K562 (cell line): ENCODE measurements around the gene TULP4. TPM values are rescaled to one million over a fixed set of nuclear protein-coding genes. Genes with fewer than 3 reads are reported as not detected.
A peak's percentile ranks its signal among the peaks of the same experiment; 100 is the strongest.

Source experiments
- ATAC-seq: fragments of 200-7000 bp; cut with Tn5 transposase; 3 replicates; pipeline ENCODE4 v1.9.1; 2020; ENCODE audit warnings: moderate library complexity
- BruUV-seq: library from RNA; stranded (reverse); fragments of 400-500 nt; replicated peaks from 2 replicates; lab custom pipeline; 2021; lab: Mats Ljungman, UMichigan
- CTCF ChIA-PET: fragments of 300-600 bp; formaldehyde crosslinking; extraction: SDS; loops from one replicate; lab custom pipeline; 2021; ENCODE audit warnings: low intra/inter-chr PET ratio; lab: Yijun Ruan, JAX
- POLR2A ChIA-PET: fragments of 300-600, 350-650 bp; sonication (Branson Sonifier 250); formaldehyde crosslinking; extraction: SDS; loops from one replicate; lab custom pipeline; 2021; ENCODE audit warnings: antibody characterized with exemption, inconsistent platforms; lab: Yijun Ruan, JAX
- DNase-seq, 4 experiments: peaks; one replicate each; pipeline versions ENCODE4 v3.0.0 to v3.0.0-alpha.2; 2011 to 2018; ENCODE audit warnings: low spot score in 3 of 4, mixed read lengths in 3 of 4; ENCODE audit errors: extremely low read depth in 1 of 4
- FAIRE-seq: peaks from 2 replicates; lab custom pipeline; 2011; peaks lifted over from hg19 to GRCh38; lab: Jason Lieb, UNC
- H2AFZ ChIP-seq: 2 replicates; pipeline ENCODE4 v1.6.0; 2011; ENCODE audit warnings: low read depth, low read length, control low read depth, inconsistent platforms
- H3K27ac ChIP-seq: fragments of 200-600 bp; 3 replicates; pipeline ENCODE4 v1.8.0; 2011; ENCODE audit warnings: low read depth, mild to moderate bottlenecking, control low read depth, inconsistent platforms, low read length, moderate library complexity, mixed read lengths; ENCODE audit errors: extremely low read depth
- H3K27me3 ChIP-seq, 2 experiments: fragments of 300-600 bp in 1 of 2; 2 replicates in 1 of 2; 3 replicates in 1 of 2; pipeline versions ENCODE4 v1.6.0 to v1.8.0; 2011; ENCODE audit warnings: inconsistent platforms in 2 of 2, low read length in 2 of 2, mild to moderate bottlenecking in 1 of 2, mixed read lengths in 1 of 2, moderate library complexity in 1 of 2; ENCODE audit not compliant: control insufficient read depth in 2 of 2, insufficient read depth in 2 of 2
- H3K36me3 ChIP-seq: fragments of 300-600 bp; 3 replicates; pipeline ENCODE4 v1.8.0; 2011; ENCODE audit warnings: mild to moderate bottlenecking, low read length, inconsistent platforms; ENCODE audit not compliant: control insufficient read depth, insufficient read depth
- H3K4me1 ChIP-seq, 2 experiments: fragments of 200-600 bp in 1 of 2; replicated peaks in 1 of 2; 2 replicates in 1 of 2; 3 replicates in 1 of 2; pipeline versions ENCODE4 v1.5.1 to v1.8.0; 2011; ENCODE audit warnings: inconsistent platforms in 2 of 2, low read length in 2 of 2, mild to moderate bottlenecking in 1 of 2, mixed read lengths in 1 of 2, moderate library complexity in 1 of 2; ENCODE audit not compliant: control insufficient read depth in 2 of 2, insufficient read depth in 2 of 2
- H3K4me2 ChIP-seq: 2 replicates; pipeline ENCODE4 v1.6.1; 2011; ENCODE audit warnings: low read length, control low read depth, inconsistent platforms, mixed read lengths; ENCODE audit not compliant: insufficient read depth
- H3K4me3 ChIP-seq: fragments of 200-600 bp; sonication (generic), shearing (Covaris generic); 2 replicates; pipeline ENCODE4 v1.5.1; 2016; ENCODE audit warnings: control low read depth, inconsistent platforms
- H3K79me2 ChIP-seq: fragments of 200-600 bp; 3 replicates; pipeline ENCODE4 v1.8.0; 2011; ENCODE audit warnings: low read length, inconsistent platforms; ENCODE audit not compliant: control insufficient read depth, insufficient read depth
- H3K9ac ChIP-seq, 2 experiments: 2 replicates each; pipeline versions ENCODE4 v1.6.0 to v1.6.1; 2011; ENCODE audit warnings: low read depth in 2 of 2, low read length in 2 of 2, control low read depth in 1 of 2, inconsistent platforms in 1 of 2, mild to moderate bottlenecking in 1 of 2, mixed read lengths in 1 of 2; ENCODE audit not compliant: insufficient read depth in 1 of 2
- H3K9me1 ChIP-seq: one replicate; pipeline ENCODE4 v1.6.0; 2011; ENCODE audit warnings: inconsistent platforms, mild to moderate bottlenecking, low read length, moderate library complexity; ENCODE audit not compliant: control insufficient read depth, insufficient read depth
- H3K9me3 ChIP-seq: replicated peaks from 2 replicates; pipeline ENCODE4 v1.5.1; 2011; ENCODE audit warnings: low read depth, low read length, inconsistent platforms; ENCODE audit not compliant: control insufficient read depth, insufficient read depth
- H4K20me1 ChIP-seq: replicated peaks from 2 replicates; pipeline ENCODE4 v1.6.1; 2011; ENCODE audit warnings: low read length, inconsistent platforms, mixed read lengths; ENCODE audit not compliant: control insufficient read depth, insufficient read depth
- ATF6 ChIP-seq: sonication (generic); formaldehyde crosslinking; IDR thresholded peaks from 2 replicates; pipeline ENCODE4 v1.4.0; 2020; ENCODE audit warnings: mild to moderate bottlenecking, missing genetic modification reagents
- BRF2 ChIP-seq: IDR thresholded peaks from 3 replicates; pipeline ENCODE4 v1.6.1; 2011; ENCODE audit warnings: borderline replicate concordance, mild to moderate bottlenecking; ENCODE audit not compliant: insufficient read length, insufficient read depth
- CBX8 ChIP-seq: fragments of 200-600 bp; sonication (generic); IDR thresholded peaks from 2 replicates; pipeline ENCODE4 v1.6.1; 2012; ENCODE audit warnings: borderline replicate concordance, mixed run types, low read depth, mild to moderate bottlenecking, moderate library complexity, mixed read lengths, low read length, control low read depth, inconsistent platforms; ENCODE audit not compliant: poor library complexity, severe bottlenecking; ENCODE audit errors: extremely low read depth
- FOXO4 ChIP-seq: fragments of 450-650 bp; formaldehyde crosslinking; IDR thresholded peaks from 2 replicates; pipeline ENCODE4 v1.4.0; 2020; ENCODE audit warnings: mild to moderate bottlenecking, moderate library complexity
- MYBL2 ChIP-seq, 2 experiments: fragments of 450-650 bp in 1 of 2; sonication (generic) in 1 of 2; formaldehyde crosslinking in 1 of 2; IDR thresholded peaks; 2 replicates each; pipeline versions ENCODE4 v1.6.1 to v1.8.1; 2017 to 2022; ENCODE audit warnings: borderline replicate concordance in 1 of 2, inconsistent platforms in 1 of 2, low read depth in 1 of 2, mild to moderate bottlenecking in 1 of 2, missing genetic modification reagents in 1 of 2, moderate library complexity in 1 of 2
- PYGO2 ChIP-seq: fragments of 450-650 bp; IDR thresholded peaks from 2 replicates; pipeline ENCODE4 v1.6.1; 2016; ENCODE audit warnings: mild to moderate bottlenecking, missing genetic modification characterization, moderate library complexity, missing compliant biosample characterization
- SMAD2 ChIP-seq: fragments of 150-350 bp; IDR thresholded peaks from 2 replicates; pipeline ENCODE4 v1.6.1; 2014; ENCODE audit warnings: low read depth, mild to moderate bottlenecking, low read length
- TFAP4 ChIP-seq: sonication (generic); formaldehyde crosslinking; IDR thresholded peaks from 2 replicates; pipeline ENCODE4 v1.8.0; 2022; ENCODE audit warnings: missing genetic modification reagents, mild to moderate bottlenecking, moderate library complexity, borderline replicate concordance
- ZNF609 ChIP-seq: sonication (generic); formaldehyde crosslinking; IDR thresholded peaks from 2 replicates; pipeline ENCODE4 v1.8.1; 2023; ENCODE audit warnings: missing genetic modification reagents, mild to moderate bottlenecking, borderline replicate concordance
- WGBS: fragments of 100-300 bp; shearing (Covaris generic); methylation state at CpG from one replicate; pipeline ENCODE4 v1.1.6; 2016; ENCODE audit warnings: low coverage, mixed read lengths; ENCODE audit not compliant: insufficient coverage; ENCODE audit errors: missing lambda C conversion rate; 5-methylcytosine and 5-hydroxymethylcytosine counted together
- in situ Hi-C: fragments of 300-500 bp; cut with MboI; formaldehyde crosslinking; loops from 4 replicates; pipeline ENCODE4 v1.15.0; 2018; ENCODE audit warnings: inconsistent platforms, mixed read lengths
- intact Hi-C: fragments of 100-400 bp; cut with micrococcal nuclease; formaldehyde crosslinking; loops from 2 replicates; pipeline ENCODE4 v1.14.2; 2022
- polyA plus RNA-seq, 8 experiments: library from polyadenylated mRNA; depleted of rRNA in 4 of 8; stranded (reverse) in 5 of 8; unstranded in 3 of 8; fragments of >200 nt; fragmentation: Nextera tagmentation in 2 of 8; fragmentation: Illumina TruSeq in 1 of 8; extraction: Ambion mirVana in 2 of 8; extraction: Trizol in 1 of 8; gene quantifications; 2 replicates each; pipeline versions ENCODE4 v1.2.1 to v1.2.3, GENCODE V29; 2011 to 2014; ENCODE audit warnings: inconsistent platforms in 1 of 8, missing spikeins in 1 of 8
- total RNA-seq, 7 experiments: library from RNA; depleted of rRNA in 6 of 7; stranded (reverse); fragments of >200 nt in 6 of 7; fragmentation: Illumina TruSeq in 2 of 7; extraction: Trizol in 2 of 7; gene quantifications; 2 replicates each; pipeline versions ENCODE4 v1.2.1 to v1.2.3, GENCODE V29; 2011 to 2021; ENCODE audit warnings: low replicate concordance in 1 of 7

Gene TULP4
- total and polyA plus RNA-seq, 9 of the 15 experiments (the other 6 are each of a cell fraction or from before 2014, with no cell fraction given), result 1.2 to 50.4 (median 11.0) TPM

GRCh38 chr6:158366363-158366762 is 54.1 kb downstream of the TULP4 start:
- H3K9me1 ChIP-seq, result no peaks in the 10 kb centered on the region
- intact Hi-C loops (loop anchor here (10.0 kb wide), 1 partner anchor 132 kb away; no protein-coding TSS in a partner anchor), in situ Hi-C loops (no loop called here)
- H2AFZ ChIP-seq, result peak overlapping the region; percentile 83
- CTCF ChIA-PET, result no interaction called here
- H4K20me1 ChIP-seq, result no peaks in the 10 kb centered on the region
- BruUV-seq, result no TSS peak
- FAIRE-seq (peak; percentile 92), DNase-seq (peak in 3 of 4 experiments; percentile 18 to 84 (median 69)), ATAC-seq (peak; percentile 95)
- POLR2A ChIA-PET, result interaction anchor here (0.6 to 1.9 kb wide), 5 partner anchors 8 to 309 kb away, joined by 3 to 6 read pairs (median 3); no protein-coding TSS in a partner anchor
- peak overlapping the region; percentile 47 to 58; a peak in 3 of 4 replicates for H3K9ac ChIP-seq
- H3K27ac ChIP-seq, result peak overlapping the region; percentile 86
- peaks cover 4% of the 10 kb centered on the region; the same call in 1 of the 3 replicates for H3K79me2 ChIP-seq
- 6% methylated on average over 6 of the region's 6 CpGs for WGBS
- peak overlapping the region; percentile 64 for H3K4me2 ChIP-seq
- H3K4me3 ChIP-seq, result no peak overlapping the region
- peaks cover 3 to 19% of the 10 kb centered on the region in 2 experiments; a peak in 4 of 5 replicates for H3K4me1 ChIP-seq
- H3K9me3 ChIP-seq, result no peaks in the 10 kb centered on the region
- no peaks in the 10 kb centered on the region for H3K36me3 ChIP-seq
- H3K27me3 ChIP-seq, result no peaks in the 10 kb centered on the region
- TF ChIP-seq SMAD2, result no peak
- no peak for TF ChIP-seq TFAP4 (CRISPR knock-in tag)
- no peak for TF ChIP-seq ZNF609 (CRISPR knock-in tag)
- no peak for TF ChIP-seq PYGO2
- no peak for TF ChIP-seq BRF2
- TF ChIP-seq CBX8, result no peak
- no peak for TF ChIP-seq FOXO4 (CRISPR knock-in tag)
- no peak for TF ChIP-seq MYBL2 (IDR thresholded peaks at IDR 0.05; ENCODE audit: low read depth)
- no peak for TF ChIP-seq MYBL2 (CRISPR knock-in tag; IDR thresholded peaks at IDR 0.05; ENCODE audit: borderline replicate concordance)
- no peak for TF ChIP-seq ATF6 (CRISPR knock-in tag)
